Astrocyte (in vitro differentiated cells and primary cell): Measurements from ENCODE around the gene PRDM2. TPM values are rescaled to one million over a fixed set of nuclear protein-coding genes. Genes with fewer than 3 reads are reported as not detected.
"Not testable (repeated sequence)": the region's sequence is repeated elsewhere in the genome, so short reads cannot be mapped to it uniquely, and the experiment has no call there.

Experiments
- DNase-seq: peaks from one replicate; pipeline ENCODE4 v3.0.0-alpha.2; 2010; ENCODE audit warnings: low read depth
- FAIRE-seq: peaks from 2 replicates; lab custom pipeline; 2011; peaks lifted over from hg19 to GRCh38; lab: Jason Lieb, UNC
- H2AFZ ChIP-seq: 2 replicates; pipeline ENCODE4 v1.6.0; 2012; ENCODE audit warnings: low read depth, low read length, inconsistent platforms
- H3K27ac ChIP-seq: 2 replicates; pipeline ENCODE4 v1.5.1; 2011; ENCODE audit warnings: low read depth, low read length, inconsistent platforms
- H3K27me3 ChIP-seq: 2 replicates; pipeline ENCODE4 v1.6.0; 2011; ENCODE audit warnings: low read length, inconsistent platforms; ENCODE audit not compliant: insufficient read depth
- H3K36me3 ChIP-seq: 2 replicates; pipeline ENCODE4 v1.5.1; 2011; ENCODE audit warnings: low read length, inconsistent platforms; ENCODE audit not compliant: insufficient read depth
- H3K4me1 ChIP-seq: 2 replicates; pipeline ENCODE4 v1.5.1; 2011; ENCODE audit warnings: low read length, inconsistent platforms; ENCODE audit not compliant: insufficient read depth
- H3K4me2 ChIP-seq: 2 replicates; pipeline ENCODE4 v1.6.0; 2012; ENCODE audit warnings: low read length, inconsistent platforms
- H3K4me3 ChIP-seq: 2 replicates; pipeline ENCODE4 v1.5.1; 2011; ENCODE audit warnings: low read depth, mild to moderate bottlenecking, low read length, inconsistent platforms; ENCODE audit not compliant: insufficient read depth
- H3K79me2 ChIP-seq: 2 replicates; pipeline ENCODE4 v1.6.0; 2012; ENCODE audit warnings: mild to moderate bottlenecking, low read length, inconsistent platforms; ENCODE audit not compliant: insufficient read depth
- H3K9ac ChIP-seq: 2 replicates; pipeline ENCODE4 v1.6.0; 2012; ENCODE audit warnings: mild to moderate bottlenecking, low read length, inconsistent platforms
- H3K9me3 ChIP-seq: 2 replicates; pipeline ENCODE4 v1.5.1; 2012; ENCODE audit warnings: low read depth, mild to moderate bottlenecking, low read length, inconsistent platforms; ENCODE audit not compliant: insufficient read depth
- H4K20me1 ChIP-seq: 2 replicates; pipeline ENCODE4 v1.6.0; 2012; ENCODE audit warnings: low read length, inconsistent platforms; ENCODE audit not compliant: insufficient read depth
- H3K27ac Mint-ChIP-seq: one replicate; pipeline ENCODE4 v1.8.0; 2021; ENCODE audit warnings: mild to moderate bottlenecking, mixed read lengths; ENCODE audit not compliant: unreplicated experiment
- H3K27me3 Mint-ChIP-seq: one replicate; pipeline ENCODE4 v1.8.0; 2021; ENCODE audit warnings: low read depth, mixed read lengths; ENCODE audit not compliant: unreplicated experiment
- H3K36me3 Mint-ChIP-seq: one replicate; pipeline ENCODE4 v1.8.0; 2021; ENCODE audit warnings: low read depth, mixed read lengths; ENCODE audit not compliant: unreplicated experiment
- H3K4me1 Mint-ChIP-seq: one replicate; pipeline ENCODE4 v1.8.0; 2021; ENCODE audit warnings: low read depth, mixed read lengths; ENCODE audit not compliant: unreplicated experiment
- H3K4me3 Mint-ChIP-seq: one replicate; pipeline ENCODE4 v1.8.0; 2021; ENCODE audit warnings: mild to moderate bottlenecking, moderate library complexity, mixed read lengths; ENCODE audit not compliant: unreplicated experiment
- H3K9me3 Mint-ChIP-seq: one replicate; pipeline ENCODE4 v1.8.0; 2021; ENCODE audit warnings: mild to moderate bottlenecking, mixed read lengths; ENCODE audit not compliant: unreplicated experiment
- EZH2 ChIP-seq: IDR thresholded peaks from 2 replicates; pipeline ENCODE4 v1.6.1; 2012; ENCODE audit warnings: mild to moderate bottlenecking, low read length, inconsistent platforms; ENCODE audit not compliant: insufficient read depth
- total RNA-seq: library from RNA; stranded (reverse); gene quantifications from 2 replicates; pipeline ENCODE4 v1.2.1, GENCODE V29; 2021
- TF ChIP-seq, protein P1 (sequence below): IDR thresholded peaks from 2 replicates; pipeline ENCODE4 v1.5.1; 2011; ENCODE audit warnings: low read depth, mild to moderate bottlenecking, inconsistent platforms, low read length, moderate library complexity; ENCODE audit not compliant: insufficient read depth

The PRDM2 gene
- total RNA-seq, 1 donor from 2014 or later: 49.0 TPM

DNA sequence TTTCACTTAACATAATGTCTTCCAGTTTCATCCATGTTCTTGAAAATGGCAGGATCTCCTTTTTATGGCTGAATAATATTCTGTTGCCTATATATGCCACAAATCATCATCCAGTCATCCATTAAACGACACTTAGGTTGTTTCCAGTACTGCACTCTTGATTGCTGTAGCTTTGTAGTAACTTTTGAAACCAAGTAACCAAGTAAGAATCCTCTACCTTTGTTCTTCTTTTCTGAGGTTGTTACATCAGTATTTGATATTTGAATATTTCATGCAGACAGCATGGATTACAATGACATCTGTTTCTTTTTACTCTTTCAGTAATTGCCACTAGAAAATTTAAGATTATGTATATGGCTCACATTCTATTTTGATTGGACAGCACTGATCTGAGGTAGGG, 22.1 kb upstream of the PRDM2 start:
- H3K27ac Mint-ChIP-seq: no peak overlapping the region
- Histone ChIP-seq H3K9ac (no peak overlapping the region), H3K4me2 (no peak overlapping the region), H3K27ac (no peak overlapping the region), H3K9me3 (no peaks in the 10 kb centered on the region), H3K79me2 (no peaks in the 10 kb centered on the region), H3K4me3 (no peak overlapping the region), H4K20me1 (no peaks in the 10 kb centered on the region), H3K36me3 (no peaks in the 10 kb centered on the region), H2AFZ (no peak overlapping the region), H3K4me1 (no peaks in the 10 kb centered on the region), H3K27me3 (no peaks in the 10 kb centered on the region)
- H3K9me3 Mint-ChIP-seq: peaks cover 3% of the 10 kb centered on the region
- FAIRE-seq (no peak), DNase-seq (no peak)
- TF ChIP-seq, protein P1, sequence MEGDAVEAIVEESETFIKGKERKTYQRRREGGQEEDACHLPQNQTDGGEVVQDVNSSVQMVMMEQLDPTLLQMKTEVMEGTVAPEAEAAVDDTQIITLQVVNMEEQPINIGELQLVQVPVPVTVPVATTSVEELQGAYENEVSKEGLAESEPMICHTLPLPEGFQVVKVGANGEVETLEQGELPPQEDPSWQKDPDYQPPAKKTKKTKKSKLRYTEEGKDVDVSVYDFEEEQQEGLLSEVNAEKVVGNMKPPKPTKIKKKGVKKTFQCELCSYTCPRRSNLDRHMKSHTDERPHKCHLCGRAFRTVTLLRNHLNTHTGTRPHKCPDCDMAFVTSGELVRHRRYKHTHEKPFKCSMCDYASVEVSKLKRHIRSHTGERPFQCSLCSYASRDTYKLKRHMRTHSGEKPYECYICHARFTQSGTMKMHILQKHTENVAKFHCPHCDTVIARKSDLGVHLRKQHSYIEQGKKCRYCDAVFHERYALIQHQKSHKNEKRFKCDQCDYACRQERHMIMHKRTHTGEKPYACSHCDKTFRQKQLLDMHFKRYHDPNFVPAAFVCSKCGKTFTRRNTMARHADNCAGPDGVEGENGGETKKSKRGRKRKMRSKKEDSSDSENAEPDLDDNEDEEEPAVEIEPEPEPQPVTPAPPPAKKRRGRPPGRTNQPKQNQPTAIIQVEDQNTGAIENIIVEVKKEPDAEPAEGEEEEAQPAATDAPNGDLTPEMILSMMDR: no peak
- no peak for TF ChIP-seq EZH2
- no peak overlapping the region for H3K4me3 Mint-ChIP-seq
- H3K4me1 Mint-ChIP-seq: no peaks in the 10 kb centered on the region
- no peaks in the 10 kb centered on the region for H3K36me3 Mint-ChIP-seq
- H3K27me3 Mint-ChIP-seq: peaks cover 23% of the 10 kb centered on the region

DNA sequence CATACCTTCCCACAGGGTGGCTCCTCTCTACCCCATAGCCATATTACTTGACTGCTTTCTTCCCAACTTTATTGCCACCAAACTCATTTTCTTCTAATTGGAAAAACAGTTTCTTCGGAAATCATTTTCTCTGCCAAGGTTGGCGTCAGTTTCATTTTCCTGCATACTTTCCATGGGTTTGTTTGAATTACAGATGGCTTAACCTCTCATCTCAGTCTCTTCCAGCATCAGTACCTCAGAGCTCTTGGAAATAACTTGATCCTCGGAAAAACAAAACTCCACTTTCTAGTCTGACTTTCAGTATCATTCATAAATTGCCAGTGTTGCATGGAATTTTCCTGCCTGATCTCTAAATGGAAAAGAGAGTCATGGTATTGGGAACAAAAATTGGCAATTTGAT, 20.3 kb upstream of the PRDM2 start:
- no peak for DNase-seq
- Mint-ChIP-seq H3K27ac (no peak overlapping the region), H3K4me3 (no peak overlapping the region), H3K9me3 (peaks cover 3% of the 10 kb centered on the region), H3K36me3 (no peaks in the 10 kb centered on the region), H3K4me1 (no peaks in the 10 kb centered on the region), H3K27me3 (peaks cover 20% of the 10 kb centered on the region)
- TF ChIP-seq EZH2: no peak
- TF ChIP-seq, protein P1: no peak
- Histone ChIP-seq H4K20me1 (no peaks in the 10 kb centered on the region), H3K79me2 (no peaks in the 10 kb centered on the region), H2AFZ (no peak overlapping the region), H3K27ac (no peak overlapping the region), H3K4me2 (no peak overlapping the region), H3K4me3 (no peak overlapping the region), H3K4me1 (no peaks in the 10 kb centered on the region), H3K27me3 (no peaks in the 10 kb centered on the region), H3K9ac (no peak overlapping the region), H3K9me3 (no peaks in the 10 kb centered on the region), H3K36me3 (no peaks in the 10 kb centered on the region)
- FAIRE-seq: no peak

GRCh38 chr1:13680609-13681008, 19.4 kb upstream of the PRDM2 start:
- H3K4me3 ChIP-seq, H3K27me3 ChIP-seq, H3K4me2 ChIP-seq, H3K4me1 ChIP-seq, H3K36me3 Mint-ChIP-seq, H3K27ac ChIP-seq, H3K79me2 ChIP-seq, H3K9ac ChIP-seq, H3K4me3 Mint-ChIP-seq, H3K27ac Mint-ChIP-seq, H3K36me3 ChIP-seq, H3K4me1 Mint-ChIP-seq, DNase-seq, H2AFZ ChIP-seq, FAIRE-seq, H4K20me1 ChIP-seq, H3K9me3 ChIP-seq, H3K9me3 Mint-ChIP-seq: not testable (repeated sequence)
- H3K27me3 Mint-ChIP-seq: peaks cover 20% of the 10 kb centered on the region
